K562 (cell line): ENCODE data around the gene ATXN1. TPM values are rescaled to one million over a fixed set of nuclear protein-coding genes. Genes with fewer than 3 reads are reported as not detected.

Experiments used
- ATAC-seq: fragments of 200-7000 bp; cut with Tn5 transposase; 3 replicates; pipeline ENCODE4 v1.9.1; 2020; ENCODE audit warnings: moderate library complexity
- BruUV-seq: library from RNA; stranded (reverse); fragments of 400-500 nt; replicated peaks from 2 replicates; lab custom pipeline; 2021; lab: Mats Ljungman, UMichigan
- CTCF ChIA-PET: fragments of 300-600 bp; formaldehyde crosslinking; extraction: SDS; loops from one replicate; lab custom pipeline; 2021; ENCODE audit warnings: low intra/inter-chr PET ratio; lab: Yijun Ruan, JAX
- POLR2A ChIA-PET: fragments of 300-600, 350-650 bp; sonication (Branson Sonifier 250); formaldehyde crosslinking; extraction: SDS; loops from one replicate; lab custom pipeline; 2021; ENCODE audit warnings: antibody characterized with exemption, inconsistent platforms; lab: Yijun Ruan, JAX
- DNase-seq, 4 experiments: peaks; one replicate each; pipeline versions ENCODE4 v3.0.0 to v3.0.0-alpha.2; 2011 to 2018; ENCODE audit warnings: low spot score in 3 of 4, mixed read lengths in 3 of 4; ENCODE audit errors: extremely low read depth in 1 of 4
- FAIRE-seq: peaks from 2 replicates; lab custom pipeline; 2011; peaks lifted over from hg19 to GRCh38; lab: Jason Lieb, UNC
- H2AFZ ChIP-seq: 2 replicates; pipeline ENCODE4 v1.6.0; 2011; ENCODE audit warnings: low read depth, low read length, control low read depth, inconsistent platforms
- H3K27ac ChIP-seq: fragments of 200-600 bp; 3 replicates; pipeline ENCODE4 v1.8.0; 2011; ENCODE audit warnings: low read depth, mild to moderate bottlenecking, control low read depth, inconsistent platforms, low read length, moderate library complexity, mixed read lengths; ENCODE audit errors: extremely low read depth
- H3K27me3 ChIP-seq, 2 experiments: fragments of 300-600 bp in 1 of 2; 2 replicates in 1 of 2; 3 replicates in 1 of 2; pipeline versions ENCODE4 v1.6.0 to v1.8.0; 2011; ENCODE audit warnings: inconsistent platforms in 2 of 2, low read length in 2 of 2, mild to moderate bottlenecking in 1 of 2, mixed read lengths in 1 of 2, moderate library complexity in 1 of 2; ENCODE audit not compliant: control insufficient read depth in 2 of 2, insufficient read depth in 2 of 2
- H3K36me3 ChIP-seq: fragments of 300-600 bp; 3 replicates; pipeline ENCODE4 v1.8.0; 2011; ENCODE audit warnings: mild to moderate bottlenecking, low read length, inconsistent platforms; ENCODE audit not compliant: control insufficient read depth, insufficient read depth
- H3K4me1 ChIP-seq, 2 experiments: fragments of 200-600 bp in 1 of 2; replicated peaks in 1 of 2; 2 replicates in 1 of 2; 3 replicates in 1 of 2; pipeline versions ENCODE4 v1.5.1 to v1.8.0; 2011; ENCODE audit warnings: inconsistent platforms in 2 of 2, low read length in 2 of 2, mild to moderate bottlenecking in 1 of 2, mixed read lengths in 1 of 2, moderate library complexity in 1 of 2; ENCODE audit not compliant: control insufficient read depth in 2 of 2, insufficient read depth in 2 of 2
- H3K4me2 ChIP-seq: 2 replicates; pipeline ENCODE4 v1.6.1; 2011; ENCODE audit warnings: low read length, control low read depth, inconsistent platforms, mixed read lengths; ENCODE audit not compliant: insufficient read depth
- H3K4me3 ChIP-seq: fragments of 200-600 bp; sonication (generic), shearing (Covaris generic); 2 replicates; pipeline ENCODE4 v1.5.1; 2016; ENCODE audit warnings: control low read depth, inconsistent platforms
- H3K79me2 ChIP-seq: fragments of 200-600 bp; 3 replicates; pipeline ENCODE4 v1.8.0; 2011; ENCODE audit warnings: low read length, inconsistent platforms; ENCODE audit not compliant: control insufficient read depth, insufficient read depth
- H3K9ac ChIP-seq, 2 experiments: 2 replicates each; pipeline versions ENCODE4 v1.6.0 to v1.6.1; 2011; ENCODE audit warnings: low read depth in 2 of 2, low read length in 2 of 2, control low read depth in 1 of 2, inconsistent platforms in 1 of 2, mild to moderate bottlenecking in 1 of 2, mixed read lengths in 1 of 2; ENCODE audit not compliant: insufficient read depth in 1 of 2
- H3K9me1 ChIP-seq: one replicate; pipeline ENCODE4 v1.6.0; 2011; ENCODE audit warnings: inconsistent platforms, mild to moderate bottlenecking, low read length, moderate library complexity; ENCODE audit not compliant: control insufficient read depth, insufficient read depth
- H3K9me3 ChIP-seq: replicated peaks from 2 replicates; pipeline ENCODE4 v1.5.1; 2011; ENCODE audit warnings: low read depth, low read length, inconsistent platforms; ENCODE audit not compliant: control insufficient read depth, insufficient read depth
- H4K20me1 ChIP-seq: replicated peaks from 2 replicates; pipeline ENCODE4 v1.6.1; 2011; ENCODE audit warnings: low read length, inconsistent platforms, mixed read lengths; ENCODE audit not compliant: control insufficient read depth, insufficient read depth
- E4F1 ChIP-seq: fragments of 250-450 bp; sonication (Bioruptor Pico); IDR thresholded peaks from 2 replicates; pipeline ENCODE4 v1.5.0; 2021; ENCODE audit warnings: mild to moderate bottlenecking, borderline replicate concordance
- FOXJ2 ChIP-seq: fragments of 200-800 bp; sonication (Bioruptor generic); IDR thresholded peaks from 2 replicates; pipeline ENCODE4 v1.6.1; 2016; ENCODE audit warnings: missing genetic modification characterization, missing compliant biosample characterization
- KLF13 ChIP-seq: fragments of 450-650 bp; IDR thresholded peaks from 2 replicates; pipeline ENCODE4 v1.6.1; 2016; ENCODE audit warnings: missing genetic modification characterization, low read depth, mild to moderate bottlenecking, missing compliant biosample characterization, moderate library complexity, borderline replicate concordance
- LCOR ChIP-seq: sonication (generic); formaldehyde crosslinking; IDR thresholded peaks from 2 replicates; pipeline ENCODE4 v1.8.0; 2022; ENCODE audit warnings: mild to moderate bottlenecking, missing genetic modification reagents
- MAFK ChIP-seq: IDR thresholded peaks from 2 replicates; pipeline ENCODE4 v1.6.1; 2011; ENCODE audit warnings: low read length, improper control_type of control experiment
- MYNN ChIP-seq, 2 experiments: sonication (generic); formaldehyde crosslinking in 1 of 2; IDR thresholded peaks; 2 replicates each; pipeline versions ENCODE4 v1.5.0 to v1.6.1; 2016 to 2020; ENCODE audit warnings: antibody characterized with exemption in 1 of 2, missing genetic modification reagents in 1 of 2
- SNIP1 ChIP-seq: fragments of 450-650 bp; IDR thresholded peaks from 2 replicates; pipeline ENCODE4 v1.7.1; 2017; ENCODE audit warnings: low read depth, mild to moderate bottlenecking
- SOX6 ChIP-seq: fragments of 450-650 bp; IDR thresholded peaks from 2 replicates; pipeline ENCODE4 v1.6.1; 2014; ENCODE audit warnings: mild to moderate bottlenecking
- ZNF311 ChIP-seq: fragments of 250-450 bp; sonication (Bioruptor Pico); IDR thresholded peaks from 2 replicates; pipeline ENCODE4 v1.4.0; 2020; ENCODE audit warnings: mild to moderate bottlenecking, moderate library complexity
- ZNF764 ChIP-seq: fragments of 250-450 bp; sonication (Bioruptor Pico); IDR thresholded peaks from 2 replicates; pipeline ENCODE4 v1.4.0; 2020; ENCODE audit warnings: low read depth, mild to moderate bottlenecking, moderate library complexity
- WGBS: fragments of 100-300 bp; shearing (Covaris generic); methylation state at CpG from one replicate; pipeline ENCODE4 v1.1.6; 2016; ENCODE audit warnings: low coverage, mixed read lengths; ENCODE audit not compliant: insufficient coverage; ENCODE audit errors: missing lambda C conversion rate; 5-methylcytosine and 5-hydroxymethylcytosine counted together
- in situ Hi-C: fragments of 300-500 bp; cut with MboI; formaldehyde crosslinking; loops from 4 replicates; pipeline ENCODE4 v1.15.0; 2018; ENCODE audit warnings: inconsistent platforms, mixed read lengths
- intact Hi-C: fragments of 100-400 bp; cut with micrococcal nuclease; formaldehyde crosslinking; loops from 2 replicates; pipeline ENCODE4 v1.14.2; 2022
- polyA plus RNA-seq, 8 experiments: library from polyadenylated mRNA; depleted of rRNA in 4 of 8; stranded (reverse) in 5 of 8; unstranded in 3 of 8; fragments of >200 nt; fragmentation: Nextera tagmentation in 2 of 8; fragmentation: Illumina TruSeq in 1 of 8; extraction: Ambion mirVana in 2 of 8; extraction: Trizol in 1 of 8; gene quantifications; 2 replicates each; pipeline versions ENCODE4 v1.2.1 to v1.2.3, GENCODE V29; 2011 to 2014; ENCODE audit warnings: inconsistent platforms in 1 of 8, missing spikeins in 1 of 8
- total RNA-seq, 7 experiments: library from RNA; depleted of rRNA in 6 of 7; stranded (reverse); fragments of >200 nt in 6 of 7; fragmentation: Illumina TruSeq in 2 of 7; extraction: Trizol in 2 of 7; gene quantifications; 2 replicates each; pipeline versions ENCODE4 v1.2.1 to v1.2.3, GENCODE V29; 2011 to 2021; ENCODE audit warnings: low replicate concordance in 1 of 7
- TF ChIP-seq, protein P1 (sequence below), 2 experiments: fragments of 450-650 bp in 1 of 2; sonication (generic) in 1 of 2; formaldehyde crosslinking in 1 of 2; IDR thresholded peaks; 2 replicates each; pipeline versions ENCODE4 v1.7.1 to v1.9.0; 2016 to 2022; ENCODE audit warnings: inconsistent platforms in 1 of 2, mild to moderate bottlenecking in 1 of 2, missing genetic modification reagents in 1 of 2

ATXN1 gene
- total and polyA plus RNA-seq, 9 of the 15 experiments (the other 6 are each of a cell fraction or from before 2014, with no cell fraction given) = under 0.01 to 1.2 (median 0.58) TPM

- Histone ChIP-seq H3K9me3 (no peaks in the 10 kb centered on the region), H3K9me1 (no peaks in the 10 kb centered on the region), H3K4me3 (no peak overlapping the region), H3K9ac (no peak overlapping the region), H4K20me1 (no peaks in the 10 kb centered on the region), H3K27ac (no peak overlapping the region), H3K79me2 (no peaks in the 10 kb centered on the region), H3K4me1 (no peaks in the 10 kb centered on the region), H3K36me3 (no peaks in the 10 kb centered on the region), H2AFZ (no peak overlapping the region), H3K27me3 (peaks cover 4% of the 10 kb centered on the region in 2 experiments; a peak in 2 of 5 replicates), H3K4me2 (no peak overlapping the region)
- TF ChIP-seq FOXJ2 (tag) (no peak), MYNN (IDR thresholded peaks at IDR 0.05) (no peak), MYNN (CRISPR knock-in tag; IDR thresholded peaks at IDR 0.05) (no peak), E4F1 (CRISPR knock-in tag) (no peak), SNIP1 (no peak), MAFK (no peak), ZNF764 (no peak), KLF13 (no peak), LCOR (CRISPR knock-in tag) (no peak), SOX6 (no peak), ZNF311 (CRISPR knock-in tag) (no peak)
- TF ChIP-seq, protein P1, sequence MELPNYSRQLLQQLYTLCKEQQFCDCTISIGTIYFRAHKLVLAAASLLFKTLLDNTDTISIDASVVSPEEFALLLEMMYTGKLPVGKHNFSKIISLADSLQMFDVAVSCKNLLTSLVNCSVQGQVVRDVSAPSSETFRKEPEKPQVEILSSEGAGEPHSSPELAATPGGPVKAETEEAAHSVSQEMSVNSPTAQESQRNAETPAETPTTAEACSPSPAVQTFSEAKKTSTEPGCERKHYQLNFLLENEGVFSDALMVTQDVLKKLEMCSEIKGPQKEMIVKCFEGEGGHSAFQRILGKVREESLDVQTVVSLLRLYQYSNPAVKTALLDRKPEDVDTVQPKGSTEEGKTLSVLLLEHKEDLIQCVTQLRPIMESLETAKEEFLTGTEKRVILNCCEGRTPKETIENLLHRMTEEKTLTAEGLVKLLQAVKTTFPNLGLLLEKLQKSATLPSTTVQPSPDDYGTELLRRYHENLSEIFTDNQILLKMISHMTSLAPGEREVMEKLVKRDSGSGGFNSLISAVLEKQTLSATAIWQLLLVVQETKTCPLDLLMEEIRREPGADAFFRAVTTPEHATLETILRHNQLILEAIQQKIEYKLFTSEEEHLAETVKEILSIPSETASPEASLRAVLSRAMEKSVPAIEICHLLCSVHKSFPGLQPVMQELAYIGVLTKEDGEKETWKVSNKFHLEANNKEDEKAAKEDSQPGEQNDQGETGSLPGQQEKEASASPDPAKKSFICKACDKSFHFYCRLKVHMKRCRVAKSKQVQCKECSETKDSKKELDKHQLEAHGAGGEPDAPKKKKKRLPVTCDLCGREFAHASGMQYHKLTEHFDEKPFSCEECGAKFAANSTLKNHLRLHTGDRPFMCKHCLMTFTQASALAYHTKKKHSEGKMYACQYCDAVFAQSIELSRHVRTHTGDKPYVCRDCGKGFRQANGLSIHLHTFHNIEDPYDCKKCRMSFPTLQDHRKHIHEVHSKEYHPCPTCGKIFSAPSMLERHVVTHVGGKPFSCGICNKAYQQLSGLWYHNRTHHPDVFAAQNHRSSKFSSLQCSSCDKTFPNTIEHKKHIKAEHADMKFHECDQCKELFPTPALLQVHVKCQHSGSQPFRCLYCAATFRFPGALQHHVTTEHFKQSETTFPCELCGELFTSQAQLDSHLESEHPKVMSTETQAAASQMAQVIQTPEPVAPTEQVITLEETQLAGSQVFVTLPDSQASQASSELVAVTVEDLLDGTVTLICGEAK (IDR thresholded peaks at IDR 0.05) = no peak
- TF ChIP-seq, protein P1 (CRISPR knock-in tag; IDR thresholded peaks at IDR 0.05) = no peak
- in situ Hi-C loops = no loop called here
- WGBS = 0% methylated on average over 1 of the region's 1 CpG
- intact Hi-C loops = no loop called here
- no peak for ATAC-seq
- CTCF ChIA-PET = no interaction called here
- no peak for DNase-seq
- POLR2A ChIA-PET = no interaction called here
- FAIRE-seq = no peak
- BruUV-seq = no TSS peak
Observed at GRCh38 chr6:16570946-16571345, 190.3 kb downstream of the ATXN1 start.
